Measurements from ENCODE around the gene TDRD7.

The TDRD7 gene

DNA sequence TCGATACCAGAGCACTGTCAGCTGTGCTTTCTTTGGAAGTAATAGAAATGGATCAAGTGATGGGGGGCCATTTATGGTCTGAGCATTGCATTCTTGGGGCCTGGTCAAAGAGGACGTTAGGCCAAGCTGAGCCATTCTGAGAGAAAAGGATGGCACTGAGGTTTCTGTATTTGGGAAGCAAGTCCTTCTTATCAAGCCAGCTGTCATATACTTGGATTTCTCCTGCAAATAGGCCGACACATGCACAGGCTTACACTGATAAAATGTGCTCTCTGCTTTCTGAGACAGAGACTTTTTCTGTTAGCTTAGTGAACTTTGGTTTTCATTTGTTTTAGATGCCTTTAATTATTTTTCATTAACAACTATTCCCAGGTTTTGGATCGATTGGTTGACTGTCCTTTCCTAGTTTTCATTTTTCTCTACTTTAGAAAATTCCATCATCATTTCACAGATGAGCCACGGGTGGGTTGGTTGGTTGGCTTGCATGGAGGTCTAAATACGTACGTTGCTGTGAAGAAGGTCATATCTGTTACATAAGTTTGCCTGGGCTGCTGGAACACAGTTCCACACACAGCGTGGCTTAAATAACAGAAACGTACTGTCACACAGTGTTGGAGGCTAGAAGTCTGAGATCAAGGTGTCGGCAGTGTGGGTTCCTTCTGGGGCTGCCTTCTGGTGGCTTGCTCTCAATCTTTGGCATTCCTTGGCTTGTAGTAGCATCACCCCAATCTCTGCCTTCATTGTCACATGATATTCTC lies 109.9 kb downstream of the TDRD7 start:
- Histone ChIP-seq H3K9me3 (ENCODE audit: low read length) (no peaks in the 10 kb centered on the region), H3K27ac (ENCODE audit: low read depth, low read length) (no peak overlapping the region), H3K4me1 (ENCODE audit: insufficient read depth, low read length) (peaks cover 45% of the 10 kb centered on the region), H3K9ac (ENCODE audit: low read length) (no peak overlapping the region), H3K27me3 (ENCODE audit: control insufficient read depth in 1 of 2, insufficient read depth in 2 of 2, low read length in 2 of 2) (no peaks in the 10 kb centered on the region), H3K4me3 (ENCODE audit: low read depth in 1 of 2, low read length in 2 of 2) (no peak overlapping the region), H3K36me3 (ENCODE audit: insufficient read depth, low read length) (peaks cover 15% of the 10 kb centered on the region)

DNA sequence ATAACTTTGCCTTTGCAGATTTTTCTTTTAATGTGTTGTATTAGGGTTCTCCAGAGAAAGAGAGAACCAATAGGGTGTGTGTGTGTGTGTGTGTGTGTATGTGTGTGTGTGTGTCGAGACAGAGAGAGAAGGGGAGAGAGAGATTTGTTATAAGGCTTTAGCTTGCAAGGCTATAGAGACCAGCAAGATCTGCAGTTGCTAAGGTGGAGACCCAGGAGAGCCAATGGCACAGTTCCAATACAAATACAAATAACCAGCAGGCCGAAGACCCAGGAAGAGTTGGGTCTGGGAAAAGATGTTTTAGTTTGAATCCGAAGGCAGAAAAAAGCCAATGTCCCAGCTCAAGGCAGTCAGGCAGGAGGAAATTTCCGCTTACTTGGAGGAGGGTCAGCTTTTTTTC lies 112.5 kb downstream of the TDRD7 start:
- Histone ChIP-seq H3K9me3 (ENCODE audit: low read length) (no peaks in the 10 kb centered on the region), H3K36me3 (ENCODE audit: insufficient read depth, low read length) (peaks cover 18% of the 10 kb centered on the region), H3K27ac (ENCODE audit: low read depth, low read length) (no peak overlapping the region), H3K4me1 (ENCODE audit: insufficient read depth, low read length) (peaks cover 40% of the 10 kb centered on the region), H3K4me3 (ENCODE audit: low read depth in 1 of 2, low read length in 2 of 2) (no peak overlapping the region), H3K9ac (ENCODE audit: low read length) (no peak overlapping the region), H3K27me3 (ENCODE audit: control insufficient read depth in 1 of 2, insufficient read depth in 2 of 2, low read length in 2 of 2) (no peaks in the 10 kb centered on the region)

DNA sequence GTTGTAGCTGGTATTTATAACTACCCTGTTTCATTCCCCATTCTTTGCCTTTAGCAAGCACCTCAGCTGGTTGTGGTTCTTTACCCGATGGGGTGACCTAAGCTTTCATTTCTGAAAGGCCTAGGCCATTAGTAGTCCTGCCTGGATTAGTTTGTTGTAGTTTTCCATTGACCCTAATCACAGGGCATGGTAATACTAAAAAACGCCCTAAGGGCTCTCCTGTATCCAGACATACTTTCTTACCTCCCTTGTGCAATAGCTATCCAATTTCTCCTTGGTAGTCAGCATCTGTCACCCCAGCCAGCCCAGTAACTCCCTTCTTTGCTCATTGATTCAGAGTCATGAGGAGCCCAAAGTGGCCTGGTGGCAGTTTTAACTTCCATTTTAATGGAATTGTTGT lies 113.6 kb downstream of the TDRD7 start:
- Histone ChIP-seq H3K9ac (ENCODE audit: low read length) (no peak overlapping the region), H3K27me3 (ENCODE audit: control insufficient read depth in 1 of 2, insufficient read depth in 2 of 2, low read length in 2 of 2) (no peaks in the 10 kb centered on the region), H3K27ac (ENCODE audit: low read depth, low read length) (no peak overlapping the region), H3K36me3 (ENCODE audit: insufficient read depth, low read length) (peaks cover 18% of the 10 kb centered on the region), H3K9me3 (ENCODE audit: low read length) (no peaks in the 10 kb centered on the region), H3K4me3 (ENCODE audit: low read depth in 1 of 2, low read length in 2 of 2) (no peak overlapping the region), H3K4me1 (ENCODE audit: insufficient read depth, low read length) (peaks cover 39% of the 10 kb centered on the region)

DNA sequence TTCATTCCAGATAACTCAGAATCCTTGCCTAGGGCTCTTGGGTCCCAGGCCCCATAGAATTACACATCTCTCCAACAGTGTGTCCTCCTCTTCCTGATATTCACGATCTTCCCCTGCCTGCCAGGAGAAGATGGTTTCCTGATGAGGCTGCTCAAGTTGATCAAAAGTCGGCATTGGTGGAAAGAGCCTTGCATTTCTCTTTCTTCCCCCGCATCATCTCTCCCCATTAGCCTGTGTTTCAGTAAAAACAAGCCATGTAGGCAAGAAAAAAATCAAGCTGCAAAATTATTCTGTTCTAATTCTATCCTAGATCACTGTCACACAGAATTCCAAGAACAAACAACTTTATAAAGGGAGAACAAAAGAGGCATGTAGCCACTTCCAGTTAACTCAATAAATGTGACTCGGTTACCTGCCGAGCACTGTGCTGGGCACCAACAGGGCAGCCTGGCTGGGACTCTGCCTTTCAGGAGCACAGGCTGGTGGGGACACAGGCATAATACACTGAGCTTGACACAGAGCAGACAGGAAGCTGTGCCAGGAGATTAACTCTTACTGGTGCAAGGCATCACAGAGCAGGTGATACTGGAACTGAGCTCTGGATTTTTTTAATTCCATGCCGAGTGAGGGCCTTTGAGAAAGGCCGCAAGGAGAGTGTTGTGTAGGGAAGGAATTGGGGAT lies 115.1 kb downstream of the TDRD7 start:
- no peaks in the 10 kb centered on the region for H3K9me3 ChIP-seq (ENCODE audit: low read length)
- no peak overlapping the region for H3K9ac ChIP-seq (ENCODE audit: low read length)
- peaks cover 18% of the 10 kb centered on the region for H3K36me3 ChIP-seq (ENCODE audit: insufficient read depth, low read length)
- peaks cover 39% of the 10 kb centered on the region for H3K4me1 ChIP-seq (ENCODE audit: insufficient read depth, low read length)
- no peak overlapping the region for H3K4me3 ChIP-seq (ENCODE audit: low read depth in 1 of 2, low read length in 2 of 2)
- H3K27ac ChIP-seq (ENCODE audit: low read depth, low read length) = no peak overlapping the region
- no peaks in the 10 kb centered on the region for H3K27me3 ChIP-seq (ENCODE audit: control insufficient read depth in 1 of 2, insufficient read depth in 2 of 2, low read length in 2 of 2)

DNA sequence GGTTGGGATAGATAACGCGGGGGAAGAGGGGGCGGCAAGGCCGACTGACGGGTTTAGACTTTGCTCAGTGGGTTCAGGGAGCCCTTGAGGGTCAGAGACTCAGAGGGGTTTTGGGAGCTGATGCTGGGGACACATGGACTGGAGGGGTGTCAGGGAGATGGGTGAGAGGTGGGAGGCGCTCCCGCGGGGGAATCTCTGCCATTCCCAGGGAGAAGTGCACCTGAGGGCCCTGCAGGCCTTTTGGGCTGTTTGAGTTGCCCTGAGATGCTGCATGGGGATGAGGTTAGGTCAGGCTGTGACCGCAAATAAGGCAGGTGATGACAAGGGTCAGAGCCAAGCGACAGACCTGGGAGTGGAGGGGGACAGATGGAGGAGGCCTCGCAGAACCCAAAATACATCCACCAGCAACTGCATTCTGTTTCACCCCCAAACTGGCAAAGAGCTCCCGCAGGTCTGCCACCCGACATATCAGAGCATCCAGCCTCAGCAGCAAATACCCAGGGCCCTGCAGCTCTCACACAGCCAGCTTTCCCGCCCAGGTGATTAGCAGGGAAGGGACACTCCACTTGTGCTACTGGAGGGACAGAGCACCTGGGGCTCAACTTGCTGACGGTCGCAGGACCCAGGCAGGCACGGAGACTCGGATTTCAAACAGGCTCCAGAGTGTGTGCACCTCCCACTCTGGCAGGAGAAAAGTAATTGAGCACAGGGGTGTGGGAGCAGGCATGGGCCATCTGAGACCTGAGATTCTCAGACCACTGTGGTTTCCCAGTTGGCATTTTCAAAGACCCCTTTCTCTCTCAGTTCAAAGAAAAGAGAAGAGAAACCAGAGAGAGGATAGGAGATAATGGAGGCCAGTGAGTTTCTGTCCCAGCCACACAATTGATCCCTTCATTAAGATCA lies 116.0 kb downstream of the TDRD7 start:
- no peak overlapping the region for H3K9ac ChIP-seq (ENCODE audit: low read length)
- H3K4me3 ChIP-seq (ENCODE audit: low read depth in 1 of 2, low read length in 2 of 2) = no peak overlapping the region
- peaks cover 48% of the 10 kb centered on the region for H3K4me1 ChIP-seq (ENCODE audit: insufficient read depth, low read length)
- peaks cover 18% of the 10 kb centered on the region for H3K36me3 ChIP-seq (ENCODE audit: insufficient read depth, low read length)
- H3K27me3 ChIP-seq (ENCODE audit: control insufficient read depth in 1 of 2, insufficient read depth in 2 of 2, low read length in 2 of 2) = no peaks in the 10 kb centered on the region
- no peaks in the 10 kb centered on the region for H3K9me3 ChIP-seq (ENCODE audit: low read length)
- H3K27ac ChIP-seq (ENCODE audit: low read depth, low read length) = peak overlapping the region; percentile 7

DNA sequence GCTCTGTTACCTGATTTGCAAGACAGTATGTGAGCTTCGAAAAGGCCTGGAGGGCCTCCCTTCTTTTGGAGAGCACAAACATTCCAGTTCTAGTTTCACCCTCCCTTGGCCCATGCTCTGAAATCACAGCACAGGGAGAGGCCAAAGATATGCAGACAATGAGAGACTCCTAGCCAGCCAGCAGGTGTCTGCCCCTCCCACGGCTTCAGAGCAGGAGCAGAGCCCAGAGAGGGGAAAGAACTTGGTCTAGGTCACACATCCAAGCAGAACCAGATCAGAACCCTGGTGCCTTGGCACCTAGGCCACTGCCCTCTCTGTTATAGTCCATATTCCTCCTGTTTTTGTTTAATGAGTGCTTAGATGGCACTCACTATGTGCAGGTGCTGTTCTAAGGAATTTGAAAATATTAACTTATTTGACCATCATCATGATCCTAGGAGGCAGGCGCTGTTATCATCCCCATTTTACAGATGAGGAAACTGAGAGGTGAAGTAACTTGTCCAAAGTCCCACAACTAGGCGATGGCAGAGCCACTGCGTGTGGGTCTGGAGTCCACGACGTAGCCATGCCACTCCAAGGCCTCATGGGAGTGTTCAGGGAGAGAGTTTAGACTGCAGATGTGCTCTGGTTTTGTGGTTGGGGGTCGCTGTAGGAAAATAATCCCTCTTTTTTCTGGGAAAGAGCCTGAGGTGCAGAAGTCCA lies 116.8 kb downstream of the TDRD7 start:
- peaks cover 52% of the 10 kb centered on the region for H3K4me1 ChIP-seq (ENCODE audit: insufficient read depth, low read length)
- peaks cover 18% of the 10 kb centered on the region for H3K36me3 ChIP-seq (ENCODE audit: insufficient read depth, low read length)
- H3K9ac ChIP-seq (ENCODE audit: low read length) = no peak overlapping the region
- H3K4me3 ChIP-seq (ENCODE audit: low read depth in 1 of 2, low read length in 2 of 2) = no peak overlapping the region
- H3K9me3 ChIP-seq (ENCODE audit: low read length) = no peaks in the 10 kb centered on the region
- peak overlapping the region; percentile 28 for H3K27ac ChIP-seq (ENCODE audit: low read depth, low read length)
- no peaks in the 10 kb centered on the region for H3K27me3 ChIP-seq (ENCODE audit: control insufficient read depth in 1 of 2, insufficient read depth in 2 of 2, low read length in 2 of 2)

DNA sequence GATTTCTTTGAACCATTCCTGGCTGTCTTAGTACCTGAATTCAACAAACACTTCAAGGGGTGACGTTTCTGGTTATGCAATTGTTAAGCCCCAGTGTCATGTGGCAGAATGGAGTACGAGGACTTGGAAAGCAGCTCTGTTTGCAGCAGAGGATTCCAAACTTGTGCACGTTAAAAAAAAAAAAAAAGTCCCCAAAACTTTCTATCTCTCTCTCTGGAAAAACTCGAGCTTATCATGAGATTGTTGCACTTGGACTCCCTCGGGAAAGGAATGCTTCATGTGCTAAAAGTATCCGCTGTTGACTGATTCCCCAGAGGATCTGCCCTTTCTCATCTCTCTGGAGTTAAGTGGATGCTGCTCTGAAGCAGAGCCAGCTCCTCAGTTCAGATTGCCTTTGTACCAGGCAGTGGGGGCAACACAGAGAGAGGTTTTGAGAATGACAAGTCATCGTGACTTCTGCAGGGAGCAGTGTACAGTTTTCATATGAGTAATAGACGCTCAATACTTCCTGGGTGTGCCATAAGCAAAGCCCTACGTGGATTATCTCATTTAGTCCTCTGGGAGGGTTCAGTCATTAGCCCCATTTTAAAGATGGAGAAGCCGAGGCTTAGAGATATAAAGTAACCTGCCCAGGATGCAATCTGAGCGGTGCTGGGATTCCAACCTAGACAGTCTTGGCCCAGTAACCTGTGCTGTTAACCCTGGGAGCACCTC lies 117.6 kb downstream of the TDRD7 start:
- no peaks in the 10 kb centered on the region for H3K27me3 ChIP-seq (ENCODE audit: control insufficient read depth in 1 of 2, insufficient read depth in 2 of 2, low read length in 2 of 2)
- H3K36me3 ChIP-seq (ENCODE audit: insufficient read depth, low read length) = peaks cover 18% of the 10 kb centered on the region
- H3K27ac ChIP-seq (ENCODE audit: low read depth, low read length) = peak overlapping the region; percentile 28
- H3K4me3 ChIP-seq (ENCODE audit: low read depth in 1 of 2, low read length in 2 of 2) = no peak overlapping the region
- H3K4me1 ChIP-seq (ENCODE audit: insufficient read depth, low read length) = peaks cover 52% of the 10 kb centered on the region
- no peak overlapping the region for H3K9ac ChIP-seq (ENCODE audit: low read length)
- no peaks in the 10 kb centered on the region for H3K9me3 ChIP-seq (ENCODE audit: low read length)

DNA sequence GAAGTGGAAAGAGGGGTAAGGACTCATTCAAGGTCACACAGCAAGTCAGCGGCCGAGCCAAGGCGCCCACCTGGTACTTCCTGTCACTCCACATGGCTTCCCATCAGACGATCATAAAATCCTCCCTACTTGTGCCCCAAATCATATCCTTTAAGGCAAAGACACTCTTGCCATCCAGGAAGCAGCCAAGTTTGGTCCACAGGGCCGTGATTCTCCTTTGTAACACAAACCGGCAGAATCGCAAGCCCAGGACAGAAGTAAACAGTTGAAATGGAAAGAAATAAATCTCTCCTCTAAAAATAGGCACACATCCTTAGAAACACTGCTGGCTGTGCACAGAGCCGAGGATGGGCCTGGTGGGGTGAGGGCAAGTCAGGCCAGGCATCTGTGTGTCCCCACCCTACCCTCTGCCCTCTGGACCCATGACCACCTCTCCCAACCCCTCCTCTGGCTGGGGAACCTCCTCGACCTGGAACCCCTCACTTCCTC lies 120.0 kb downstream of the TDRD7 start:
- peaks cover under 1% of the 10 kb centered on the region for H3K36me3 ChIP-seq (ENCODE audit: insufficient read depth, low read length)
- H3K4me1 ChIP-seq (ENCODE audit: insufficient read depth, low read length) = peaks cover 62% of the 10 kb centered on the region
- H3K9me3 ChIP-seq (ENCODE audit: low read length) = no peaks in the 10 kb centered on the region
- no peak overlapping the region for H3K4me3 ChIP-seq (ENCODE audit: low read depth in 1 of 2, low read length in 2 of 2)
- no peak overlapping the region for H3K9ac ChIP-seq (ENCODE audit: low read length)
- H3K27ac ChIP-seq (ENCODE audit: low read depth, low read length) = peak overlapping the region; percentile 81
- no peaks in the 10 kb centered on the region for H3K27me3 ChIP-seq (ENCODE audit: control insufficient read depth in 1 of 2, insufficient read depth in 2 of 2, low read length in 2 of 2)

DNA sequence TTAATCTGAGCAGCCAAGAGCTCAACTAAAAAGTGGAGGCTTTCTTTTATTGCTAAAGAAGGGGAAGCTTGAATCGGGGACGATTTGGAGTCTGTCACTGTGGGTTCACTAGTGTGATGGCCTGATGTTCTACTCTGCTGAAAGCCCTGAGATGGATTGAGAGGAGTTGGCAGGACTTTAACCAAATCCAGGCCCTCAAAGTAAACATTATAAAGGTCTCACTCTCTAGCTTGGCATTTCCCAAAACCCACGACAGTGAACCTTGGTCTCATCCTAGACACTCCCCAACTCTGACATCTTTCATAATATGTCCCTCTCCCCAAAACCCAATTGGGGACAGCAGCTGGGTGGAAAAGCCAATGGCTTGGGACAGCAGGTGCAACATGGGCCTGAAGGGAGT lies 122.3 kb downstream of the TDRD7 start:
- no peak overlapping the region for H3K4me3 ChIP-seq (ENCODE audit: low read depth in 1 of 2, low read length in 2 of 2)
- H3K36me3 ChIP-seq (ENCODE audit: insufficient read depth, low read length) = peaks cover under 1% of the 10 kb centered on the region
- no peaks in the 10 kb centered on the region for H3K27me3 ChIP-seq (ENCODE audit: control insufficient read depth in 1 of 2, insufficient read depth in 2 of 2, low read length in 2 of 2)
- no peak overlapping the region for H3K9ac ChIP-seq (ENCODE audit: low read length)
- no peak overlapping the region for H3K27ac ChIP-seq (ENCODE audit: low read depth, low read length)
- no peaks in the 10 kb centered on the region for H3K9me3 ChIP-seq (ENCODE audit: low read length)
- peaks cover 47% of the 10 kb centered on the region for H3K4me1 ChIP-seq (ENCODE audit: insufficient read depth, low read length)

DNA sequence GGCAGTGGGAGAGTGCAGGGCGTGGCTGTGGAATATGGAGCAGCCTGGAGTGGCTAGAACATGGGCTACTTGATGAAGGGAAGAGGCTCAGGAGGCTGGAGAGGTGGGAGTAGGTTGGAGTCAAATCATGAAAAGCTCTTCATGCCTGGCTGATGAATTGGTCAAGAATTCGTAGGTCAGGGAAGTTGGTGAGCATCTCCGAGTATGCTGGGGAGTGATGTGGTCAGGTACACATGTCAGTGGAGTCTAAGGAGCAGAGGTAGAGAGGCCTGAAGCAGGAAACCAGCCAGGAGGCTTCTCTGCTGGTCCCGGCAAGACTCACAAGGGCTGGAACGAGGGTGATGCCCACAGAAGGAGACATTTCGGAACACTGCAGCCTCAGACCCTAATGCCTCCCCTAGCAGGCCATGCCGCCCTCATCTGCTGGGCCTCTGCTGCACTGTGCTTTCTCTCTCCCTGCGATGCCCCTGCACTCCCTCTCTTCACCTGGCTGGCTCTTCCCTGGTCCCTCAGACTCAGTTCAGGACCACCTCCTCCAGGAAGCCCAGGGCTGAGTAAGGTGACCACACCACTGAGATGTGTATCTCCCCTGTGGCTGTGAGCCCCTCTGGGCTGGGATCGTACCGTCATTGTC lies 123.2 kb downstream of the TDRD7 start:
- Histone ChIP-seq H3K4me1 (ENCODE audit: insufficient read depth, low read length) (peaks cover 38% of the 10 kb centered on the region), H3K4me3 (ENCODE audit: low read depth in 1 of 2, low read length in 2 of 2) (no peak overlapping the region), H3K27me3 (ENCODE audit: control insufficient read depth in 1 of 2, insufficient read depth in 2 of 2, low read length in 2 of 2) (no peaks in the 10 kb centered on the region), H3K36me3 (ENCODE audit: insufficient read depth, low read length) (peaks cover 4% of the 10 kb centered on the region), H3K9ac (ENCODE audit: low read length) (no peak overlapping the region), H3K9me3 (ENCODE audit: low read length) (no peaks in the 10 kb centered on the region), H3K27ac (ENCODE audit: low read depth, low read length) (no peak overlapping the region)

Measured in muscle layer of colon (tissue), 2 donors.